BLaER1 treated with 17β-estradiol and CSF1 and Interleukin-3, amounts not matched to agents 10 nM and 100 nM (cell line): ENCODE measurements around the gene CCT2.

Experiments used
- H3K27ac ChIP-seq, 11 experiments: shearing (Covaris generic); formaldehyde crosslinking; 2 replicates each; pipeline ENCODE4 v1.8.1; 2022
- H3K27me3 ChIP-seq, 11 experiments: shearing (Covaris generic); formaldehyde crosslinking; 2 replicates each; pipeline ENCODE4 v1.8.1; 2022
- H3K36me3 ChIP-seq, 11 experiments: shearing (Covaris generic); formaldehyde crosslinking; 2 replicates each; pipeline ENCODE4 v1.8.1; 2022
- H3K4me1 ChIP-seq, 10 experiments: shearing (Covaris generic); formaldehyde crosslinking; 2 replicates each; pipeline ENCODE4 v1.8.1; 2022
- H3K4me2 ChIP-seq, 11 experiments: shearing (Covaris generic); formaldehyde crosslinking; 2 replicates each; pipeline ENCODE4 v1.8.1; 2022
- H3K4me3 ChIP-seq, 10 experiments: shearing (Covaris generic); formaldehyde crosslinking; 2 replicates each; pipeline ENCODE4 v1.8.1; 2022
- H3K9ac ChIP-seq, 11 experiments: shearing (Covaris generic); formaldehyde crosslinking; 2 replicates each; pipeline ENCODE4 v1.8.1; 2022
- H3K9me3 ChIP-seq, 11 experiments: shearing (Covaris generic); formaldehyde crosslinking; replicated peaks in 1 of 11; 2 replicates each; pipeline ENCODE4 v1.8.1; 2022
- H4K20me1 ChIP-seq, 11 experiments: shearing (Covaris generic); formaldehyde crosslinking; 2 replicates each; pipeline ENCODE4 v1.8.1; 2022
- Cebpa-rat ChIP-seq, 11 experiments: shearing (Covaris generic); IDR thresholded peaks; 2 replicates each; pipeline ENCODE4 v1.8.1; 2022

Gene CCT2

GRCh38 chr12:69579029-69579428 is 6.2 kb upstream of the CCT2 start:
- H3K27me3 ChIP-seq, result no peaks in the 10 kb centered on the region
- H3K4me1 ChIP-seq, result peaks cover 0 to 7% (median 0%) of the 10 kb centered on the region in 10 experiments; a peak in 1 of 20 replicates
- no peak overlapping the region for H3K4me2 ChIP-seq
- H3K4me3 ChIP-seq, result no peak overlapping the region
- H3K27ac ChIP-seq, result no peak overlapping the region
- TF ChIP-seq Cebpa-rat (IDR thresholded peaks at IDR 0.05), result no peak
- H3K9ac ChIP-seq, result no peak overlapping the region
- peaks cover 13 to 30% (median 22%) of the 10 kb centered on the region in 11 experiments for H3K36me3 ChIP-seq
- no peaks in the 10 kb centered on the region for H3K9me3 ChIP-seq
- H4K20me1 ChIP-seq, result no peaks in the 10 kb centered on the region

GRCh38 chr12:69580074-69580473 is 5.2 kb upstream of the CCT2 start:
- Histone ChIP-seq H3K9ac (no peak overlapping the region), H3K4me3 (no peak overlapping the region), H3K4me2 (no peak overlapping the region), H3K36me3 (peaks cover 3 to 20% (median 12%) of the 10 kb centered on the region in 11 experiments; a peak in 21 of 22 replicates), H3K27me3 (no peaks in the 10 kb centered on the region), H3K9me3 (no peaks in the 10 kb centered on the region), H3K27ac (no peak overlapping the region), H3K4me1 (peaks cover 0 to 7% (median 0%) of the 10 kb centered on the region in 10 experiments; a peak in 3 of 20 replicates), H4K20me1 (no peaks in the 10 kb centered on the region)
- TF ChIP-seq Cebpa-rat (IDR thresholded peaks at IDR 0.05), result no peak

GRCh38 chr12:69583203-69583602 is 2.1 kb upstream of the CCT2 start:
- no peak for TF ChIP-seq Cebpa-rat (IDR thresholded peaks at IDR 0.05)
- H3K4me3 ChIP-seq, result no peak overlapping the region
- no peak overlapping the region for H3K27ac ChIP-seq
- H3K9me3 ChIP-seq, result no peaks in the 10 kb centered on the region
- H3K4me2 ChIP-seq, result no peak overlapping the region
- no peak overlapping the region for H3K9ac ChIP-seq
- H3K4me1 ChIP-seq, result peaks cover 8 to 21% (median 13%) of the 10 kb centered on the region in 10 experiments; a peak in 19 of 20 replicates
- peaks cover 13 to 23% (median 22%) of the 10 kb centered on the region in 11 experiments for H3K36me3 ChIP-seq
- no peaks in the 10 kb centered on the region for H3K27me3 ChIP-seq
- H4K20me1 ChIP-seq, result peaks cover 0 to 29% (median 25%) of the 10 kb centered on the region in 11 experiments; a peak in 17 of 22 replicates

- Histone ChIP-seq H4K20me1 (peaks cover 0 to 81% (median 69%) of the 10 kb centered on the region in 11 experiments; a peak in 17 of 22 replicates), H3K9me3 (no peaks in the 10 kb centered on the region)
- TF ChIP-seq Cebpa-rat (IDR thresholded peaks at IDR 0.05), result peak in 1 of 11 experiments; percentile 76; a peak in 2 of 22 replicates
Measured at GRCh38 chr12:69588527-69588926, 3.3 kb downstream of the CCT2 start.

GRCh38 chr12:69589082-69589481 is 3.8 kb downstream of the CCT2 start:
- Histone ChIP-seq H3K36me3 (peaks cover 71 to 82% (median 81%) of the 10 kb centered on the region in 11 experiments), H3K4me2 (no peak overlapping the region), H3K9ac (no peak overlapping the region), H4K20me1 (peaks cover 0 to 87% (median 74%) of the 10 kb centered on the region in 11 experiments; a peak in 18 of 22 replicates), H3K27me3 (no peaks in the 10 kb centered on the region), H3K9me3 (no peaks in the 10 kb centered on the region), H3K4me1 (peaks cover 8 to 28% (median 14%) of the 10 kb centered on the region in 10 experiments; a peak in 19 of 20 replicates), H3K4me3 (no peak overlapping the region), H3K27ac (no peak overlapping the region)
- TF ChIP-seq Cebpa-rat (IDR thresholded peaks at IDR 0.05), result no peak

More at GRCh38 chr12:69588527-69588926, 3.3 kb downstream of the CCT2 start:
- H3K4me3 ChIP-seq, result no peak overlapping the region
- H3K36me3 ChIP-seq, result peaks cover 66 to 77% (median 76%) of the 10 kb centered on the region in 11 experiments
- no peak overlapping the region for H3K9ac ChIP-seq
- H3K4me1 ChIP-seq, result peaks cover 8 to 28% (median 14%) of the 10 kb centered on the region in 10 experiments; a peak in 19 of 20 replicates
- H3K4me2 ChIP-seq, result no peak overlapping the region
- no peaks in the 10 kb centered on the region for H3K27me3 ChIP-seq
- H3K27ac ChIP-seq, result no peak overlapping the region

GRCh38 chr12:69595689-69596088 is 10.4 kb downstream of the CCT2 start:
- H3K27me3 ChIP-seq, result no peaks in the 10 kb centered on the region
- no peak overlapping the region for H3K9ac ChIP-seq
- H3K4me2 ChIP-seq, result no peak overlapping the region
- H3K9me3 ChIP-seq, result no peaks in the 10 kb centered on the region; a peak in 1 of 22 replicates
- H3K36me3 ChIP-seq, result peaks cover 99 to 100% (median 100%) of the 10 kb centered on the region in 11 experiments
- TF ChIP-seq Cebpa-rat (IDR thresholded peaks at IDR 0.05), result no peak
- H3K4me1 ChIP-seq, result 0 out of 20 replicates have a peak, but pooled peaks cover 0 to 4% (median 0%) of the 10 kb centered on the region in 10 experiments
- H4K20me1 ChIP-seq, result peaks cover 0 to 100% (median 83%) of the 10 kb centered on the region in 11 experiments; a peak in 20 of 22 replicates
- H3K4me3 ChIP-seq, result no peak overlapping the region
- no peak overlapping the region for H3K27ac ChIP-seq

- Histone ChIP-seq H3K4me3 (no peak overlapping the region), H3K4me2 (no peak overlapping the region), H4K20me1 (peaks cover 0 to 92% (median 65%) of the 10 kb centered on the region in 11 experiments; a peak in 20 of 22 replicates), H3K27me3 (no peaks in the 10 kb centered on the region), H3K36me3 (peaks cover 99 to 100% (median 100%) of the 10 kb centered on the region in 11 experiments), H3K9ac (0 out of 22 replicates have a peak overlapping the region, but pooled peaks of 1 of the 11 experiments have one; percentile 18), H3K9me3 (peaks cover 0 to 8% (median 4%) of the 10 kb centered on the region in 11 experiments; a peak in 12 of 22 replicates), H3K27ac (no peak overlapping the region), H3K4me1 (no peaks in the 10 kb centered on the region)
- no peak for TF ChIP-seq Cebpa-rat (IDR thresholded peaks at IDR 0.05)
Measured at GRCh38 chr12:69598174-69598753, 13.0 kb downstream of the CCT2 start.

GRCh38 chr12:69600804-69601203 is 15.5 kb downstream of the CCT2 start:
- H3K9me3 ChIP-seq, result peaks cover 0 to 11% (median 7%) of the 10 kb centered on the region in 11 experiments; a peak in 12 of 22 replicates
- peaks cover 0 to 72% (median 40%) of the 10 kb centered on the region in 11 experiments; a peak in 20 of 22 replicates for H4K20me1 ChIP-seq
- no peaks in the 10 kb centered on the region for H3K27me3 ChIP-seq
- peaks cover 77 to 78% (median 78%) of the 10 kb centered on the region in 11 experiments for H3K36me3 ChIP-seq
- no peak overlapping the region for H3K9ac ChIP-seq
- no peak overlapping the region for H3K27ac ChIP-seq
- H3K4me1 ChIP-seq, result no peaks in the 10 kb centered on the region
- H3K4me3 ChIP-seq, result no peak overlapping the region
- no peak overlapping the region for H3K4me2 ChIP-seq
- no peak for TF ChIP-seq Cebpa-rat (IDR thresholded peaks at IDR 0.05)

- no peak overlapping the region for H3K27ac ChIP-seq
- no peak overlapping the region for H3K4me3 ChIP-seq
- no peak overlapping the region for H3K9ac ChIP-seq
- no peaks in the 10 kb centered on the region for H3K4me1 ChIP-seq
- TF ChIP-seq Cebpa-rat (IDR thresholded peaks at IDR 0.05), result no peak
- H3K4me2 ChIP-seq, result no peak overlapping the region
- H4K20me1 ChIP-seq, result peaks cover 0 to 59% (median 27%) of the 10 kb centered on the region in 11 experiments; a peak in 16 of 22 replicates
- H3K36me3 ChIP-seq, result peaks cover 64 to 65% (median 65%) of the 10 kb centered on the region in 11 experiments
- peaks cover 0 to 11% (median 7%) of the 10 kb centered on the region in 11 experiments; a peak in 12 of 22 replicates for H3K9me3 ChIP-seq
- H3K27me3 ChIP-seq, result no peaks in the 10 kb centered on the region
Measured at GRCh38 chr12:69601962-69602685, 16.9 kb downstream of the CCT2 start.
